ENCODE results near the gene CCND2.

DNA sequence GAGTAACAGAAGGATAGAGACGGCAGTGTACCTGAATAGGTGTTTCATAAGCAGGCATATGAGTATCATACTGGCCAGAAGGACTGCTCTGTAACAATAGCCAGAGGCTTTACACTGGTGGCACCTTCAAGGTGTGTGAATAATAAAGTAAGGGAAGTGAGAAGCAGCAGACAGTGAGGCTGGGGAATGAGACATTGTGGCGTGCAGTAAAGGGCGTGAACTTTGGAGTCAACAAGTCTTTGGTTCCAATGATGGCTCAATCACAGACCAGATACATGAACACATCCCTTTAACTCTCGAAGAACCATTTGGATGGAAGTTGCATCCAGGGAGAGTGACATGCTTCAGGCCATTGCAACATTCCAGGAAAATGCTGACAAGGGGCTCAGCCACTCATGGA is 32.0 kb upstream of the CCND2 start:
- TF ChIP-seq YY1 (IDR thresholded peaks at IDR 0.05): no peak
- no peak for TF ChIP-seq CTCF (IDR thresholded peaks at IDR 0.05; ENCODE audit: low read depth, low read length, missing input control)
- no peak for TF ChIP-seq SP1 (IDR thresholded peaks at IDR 0.05)
- TF ChIP-seq EGR1 (IDR thresholded peaks at IDR 0.05; ENCODE audit: low read depth in 2 of 2): no peak
- TF ChIP-seq TAF1 (conservative IDR thresholded peaks at IDR 0.05): no peak
- no peak for TF ChIP-seq ATF3 (IDR thresholded peaks at IDR 0.05)
- TF ChIP-seq, protein P1, sequence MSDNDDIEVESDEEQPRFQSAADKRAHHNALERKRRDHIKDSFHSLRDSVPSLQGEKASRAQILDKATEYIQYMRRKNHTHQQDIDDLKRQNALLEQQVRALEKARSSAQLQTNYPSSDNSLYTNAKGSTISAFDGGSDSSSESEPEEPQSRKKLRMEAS (IDR thresholded peaks at IDR 0.05): no peak
- no peak for TF ChIP-seq ZBTB33 (IDR thresholded peaks at IDR 0.05)
- no peak for TF ChIP-seq NR2F2 (IDR thresholded peaks at IDR 0.05)
- no peak for TF ChIP-seq RAD21 (IDR thresholded peaks at IDR 0.05)
